HG03135 (cell line): ENCODE data around the gene CPLANE2.
"Not testable (repeated sequence)": the region's sequence is repeated elsewhere in the genome, so short reads cannot be mapped to it uniquely, and the experiment has no call there.

Source experiments
- ATAC-seq: cut with Tn5 transposase; IDR thresholded peaks from one replicate; pipeline ENCODE4 v1.9.1; 2021; ENCODE audit warnings: mild to moderate bottlenecking, moderate library complexity; ENCODE audit not compliant: unreplicated experiment

CPLANE2 gene

GRCh38 chr1:16231331-16232315 is 5.4 kb downstream of the CPLANE2 start:
- ATAC-seq, result no peak

- no peak for ATAC-seq
These were observed 6.2 kb downstream of the CPLANE2 start for GRCh38 chr1:16230744-16231143.

GRCh38 chr1:16229976-16230740 is 6.8 kb downstream of the CPLANE2 start:
- ATAC-seq, result no peak

GRCh38 chr1:16226490-16227179 is 10.3 kb downstream of the CPLANE2 start:
- no peak for ATAC-seq

GRCh38 chr1:16226129-16226489 is 10.9 kb downstream of the CPLANE2 start:
- no peak for ATAC-seq

GRCh38 chr1:16224472-16224871 is 12.5 kb downstream of the CPLANE2 start:
- no peak for ATAC-seq

- ATAC-seq, result not testable (repeated sequence)
These were observed 14.3 kb downstream of the CPLANE2 start for GRCh38 chr1:16222716-16223115.

GRCh38 chr1:16221499-16221898 is 15.5 kb downstream of the CPLANE2 start:
- no peak for ATAC-seq

GRCh38 chr1:16219968-16220500 is 16.9 kb downstream of the CPLANE2 start:
- ATAC-seq, result no peak

GRCh38 chr1:16218674-16219071 is 18.3 kb downstream of the CPLANE2 start:
- ATAC-seq, result no peak

- no peak for ATAC-seq
These were observed 18.8 kb downstream of the CPLANE2 start for GRCh38 chr1:16218014-16218673.

- ATAC-seq, result peak; percentile 92
These were observed 19.8 kb downstream of the CPLANE2 start for GRCh38 chr1:16217061-16217785.

GRCh38 chr1:16215882-16216753 is 20.9 kb downstream of the CPLANE2 start:
- peak; percentile 39 for ATAC-seq

- ATAC-seq, result not testable (repeated sequence)
These were observed 21.7 kb downstream of the CPLANE2 start for GRCh38 chr1:16215240-16215639.

- not testable (repeated sequence) for ATAC-seq
These were observed 23.4 kb downstream of the CPLANE2 start for GRCh38 chr1:16213544-16213943.

GRCh38 chr1:16213013-16213412 is 24.0 kb downstream of the CPLANE2 start:
- no peak for ATAC-seq

GRCh38 chr1:16212251-16212961 is 24.6 kb downstream of the CPLANE2 start, which contains the start of gene ARHGEF19:
Gene ARHGEF19, minus strand, starts transcription at chr1:16212652. Its CDS starts 3,598 bp downstream, at chr1:16209054.
- ATAC-seq, result no peak

GRCh38 chr1:16211824-16212223 is 25.2 kb downstream of the CPLANE2 start:
- no peak for ATAC-seq
